Kidney epithelial cell (primary cell): ENCODE results near the gene ARHGAP40. TPM values are rescaled to one million over a fixed set of nuclear protein-coding genes. Genes with fewer than 3 reads are reported as not detected.

Experiments used
- DNase-seq: peaks from one replicate; pipeline ENCODE4 v3.0.0-alpha.2; 2010; ENCODE audit warnings: low read depth
- H3K27me3 ChIP-seq: 2 replicates; pipeline ENCODE4 v1.6.0; 2011; ENCODE audit warnings: low read length; ENCODE audit not compliant: control insufficient read depth, insufficient read depth
- H3K36me3 ChIP-seq: 2 replicates; pipeline ENCODE4 v1.5.1; 2011; ENCODE audit warnings: low read length; ENCODE audit not compliant: control insufficient read depth, insufficient read depth
- H3K4me3 ChIP-seq: 2 replicates; pipeline ENCODE4 v1.5.1; 2011; ENCODE audit warnings: low read depth, mild to moderate bottlenecking, control low read depth, low read length
- total RNA-seq: library from RNA; depleted of rRNA; stranded (reverse); fragments of >200 nt; gene quantifications from 2 replicates; pipeline ENCODE4 v1.2.3, GENCODE V29; 2015
- TF ChIP-seq, protein P1 (sequence below): IDR thresholded peaks from 2 replicates; pipeline ENCODE4 v1.5.1; 2011; ENCODE audit warnings: mild to moderate bottlenecking, moderate library complexity, low read length, control low read depth, inconsistent platforms; ENCODE audit not compliant: insufficient read depth, poor library complexity, severe bottlenecking

The ARHGAP40 gene
- total RNA-seq, 1 donor from 2014 or later: 2.8 TPM

- peaks cover 24% of the 10 kb centered on the region for H3K27me3 ChIP-seq
Measured at GRCh38 chr20:38645351-38645750, 43.7 kb downstream of the ARHGAP40 start.

GRCh38 chr20:38645980-38646858 is 44.6 kb downstream of the ARHGAP40 start:
- no peak for DNase-seq
- Histone ChIP-seq H3K4me3 (no peak overlapping the region), H3K36me3 (no peaks in the 10 kb centered on the region), H3K27me3 (peaks cover 24% of the 10 kb centered on the region)
- TF ChIP-seq, protein P1, sequence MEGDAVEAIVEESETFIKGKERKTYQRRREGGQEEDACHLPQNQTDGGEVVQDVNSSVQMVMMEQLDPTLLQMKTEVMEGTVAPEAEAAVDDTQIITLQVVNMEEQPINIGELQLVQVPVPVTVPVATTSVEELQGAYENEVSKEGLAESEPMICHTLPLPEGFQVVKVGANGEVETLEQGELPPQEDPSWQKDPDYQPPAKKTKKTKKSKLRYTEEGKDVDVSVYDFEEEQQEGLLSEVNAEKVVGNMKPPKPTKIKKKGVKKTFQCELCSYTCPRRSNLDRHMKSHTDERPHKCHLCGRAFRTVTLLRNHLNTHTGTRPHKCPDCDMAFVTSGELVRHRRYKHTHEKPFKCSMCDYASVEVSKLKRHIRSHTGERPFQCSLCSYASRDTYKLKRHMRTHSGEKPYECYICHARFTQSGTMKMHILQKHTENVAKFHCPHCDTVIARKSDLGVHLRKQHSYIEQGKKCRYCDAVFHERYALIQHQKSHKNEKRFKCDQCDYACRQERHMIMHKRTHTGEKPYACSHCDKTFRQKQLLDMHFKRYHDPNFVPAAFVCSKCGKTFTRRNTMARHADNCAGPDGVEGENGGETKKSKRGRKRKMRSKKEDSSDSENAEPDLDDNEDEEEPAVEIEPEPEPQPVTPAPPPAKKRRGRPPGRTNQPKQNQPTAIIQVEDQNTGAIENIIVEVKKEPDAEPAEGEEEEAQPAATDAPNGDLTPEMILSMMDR: peak; percentile 91

More at GRCh38 chr20:38645351-38645750, 43.7 kb downstream of the ARHGAP40 start:
- Histone ChIP-seq H3K36me3 (no peaks in the 10 kb centered on the region), H3K4me3 (no peak overlapping the region)
- TF ChIP-seq, protein P1: no peak
- DNase-seq: no peak

DNA sequence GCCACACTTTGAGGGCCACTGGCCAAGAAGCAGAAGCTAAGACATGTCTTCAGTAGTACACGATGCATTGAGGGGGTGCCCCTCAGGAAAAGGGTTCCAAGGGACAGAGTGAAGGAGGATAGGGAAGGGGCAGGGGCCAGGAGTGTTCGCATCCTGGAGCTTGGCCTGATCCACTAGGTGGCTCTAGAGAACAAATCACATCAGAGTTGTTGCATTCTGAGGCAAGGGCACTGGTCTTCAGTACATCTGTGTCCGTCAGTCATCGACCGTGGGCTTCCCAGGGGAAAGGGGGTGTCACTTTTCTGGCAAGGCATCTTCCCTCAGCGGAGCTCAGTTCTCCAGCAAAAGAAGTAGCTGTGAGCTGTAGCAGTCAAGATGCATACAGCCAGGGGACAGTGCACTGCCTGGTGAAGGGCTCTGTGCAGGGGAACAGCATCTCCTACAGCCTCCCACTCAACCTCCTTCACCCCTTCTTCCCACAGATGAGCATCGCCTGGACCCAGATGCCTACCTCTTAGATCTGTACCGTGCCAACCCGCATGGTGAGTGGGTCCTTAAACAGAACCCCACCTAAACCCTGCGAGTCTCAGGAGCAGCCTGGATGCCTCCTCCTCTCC is 47.8 kb downstream of the ARHGAP40 start:
- TF ChIP-seq, protein P1: peak; percentile 61
- DNase-seq: no peak
- H3K36me3 ChIP-seq: no peaks in the 10 kb centered on the region
- H3K27me3 ChIP-seq: peaks cover 20% of the 10 kb centered on the region
- no peak overlapping the region for H3K4me3 ChIP-seq

DNA sequence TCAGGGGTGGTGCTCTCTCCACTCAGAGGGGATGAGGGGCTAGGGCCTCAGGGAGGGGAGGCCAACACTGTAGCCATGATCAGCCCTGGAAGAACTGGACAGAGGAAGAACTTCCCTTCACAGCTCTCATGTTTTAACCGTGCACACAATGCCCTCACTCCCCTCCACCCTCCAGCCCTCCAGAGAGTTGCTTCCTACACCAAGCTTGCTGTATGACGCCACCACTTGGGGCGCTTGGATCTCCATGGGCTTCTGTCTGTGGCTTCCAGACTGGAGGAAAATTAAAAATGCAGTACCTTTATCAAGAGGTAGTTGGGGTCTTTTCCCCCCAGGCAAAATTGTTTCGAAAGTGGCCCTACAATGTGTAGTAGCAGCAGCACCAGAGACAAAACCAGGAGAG is 48.4 kb downstream of the ARHGAP40 start:
- Histone ChIP-seq H3K27me3 (peaks cover 23% of the 10 kb centered on the region), H3K36me3 (no peaks in the 10 kb centered on the region), H3K4me3 (no peak overlapping the region)
- TF ChIP-seq, protein P1: no peak
- no peak for DNase-seq

DNA sequence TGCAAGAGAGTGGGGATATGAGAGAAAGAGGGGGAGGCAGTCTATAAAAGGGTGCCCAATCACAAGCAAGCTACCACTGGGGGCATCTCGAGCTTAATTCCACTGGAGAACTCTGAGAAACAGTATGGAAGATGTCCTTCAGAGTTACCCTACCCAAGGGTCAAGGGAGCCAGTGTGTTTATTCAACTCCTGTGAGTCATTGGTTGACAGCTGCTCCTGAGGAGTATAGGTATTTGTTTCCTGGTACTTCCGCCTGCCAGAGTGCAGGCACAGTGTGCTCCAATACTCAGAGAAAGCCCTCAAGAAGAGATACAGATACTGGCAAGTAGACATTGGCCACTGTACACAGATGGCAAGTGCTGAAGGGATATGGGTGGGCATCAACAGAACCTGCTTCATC is 49.5 kb downstream of the ARHGAP40 start:
- TF ChIP-seq, protein P1: no peak

More for the DNA sequence above, 49.5 kb downstream of the ARHGAP40 start:
- peaks cover 15% of the 10 kb centered on the region for H3K27me3 ChIP-seq
- no peak overlapping the region for H3K4me3 ChIP-seq
- H3K36me3 ChIP-seq: no peaks in the 10 kb centered on the region
- no peak for DNase-seq
